H1 (cell line): Measurements from ENCODE around the gene AUH. TPM values are rescaled to one million over a fixed set of nuclear protein-coding genes. Genes with fewer than 3 reads are reported as not detected.
A peak's percentile ranks its signal among the peaks of the same experiment; 100 is the strongest.

ENCODE experiments used
- CTCF ChIA-PET: fragments of 300-600 bp; sonication (Branson Sonifier 250); formaldehyde crosslinking; loops from one replicate; lab custom pipeline; 2021; ENCODE audit not compliant: partially characterized antibody; lab: Charles Lee
- POLR2A ChIA-PET: fragments of 300-600 bp; sonication (Branson Sonifier 250); formaldehyde crosslinking; loops from one replicate; lab custom pipeline; 2021; ENCODE audit warnings: inconsistent platforms; ENCODE audit not compliant: partially characterized antibody; lab: Charles Lee
- DNase-seq, 2 experiments: peaks; one replicate each; pipeline versions ENCODE4 v3.0.0 to v3.0.0-alpha.2; 2010 to 2022; ENCODE audit warnings: low spot score in 2 of 2, low read depth in 1 of 2, mixed read lengths in 1 of 2
- FAIRE-seq: peaks from 2 replicates; lab custom pipeline; 2011; peaks lifted over from hg19 to GRCh38; lab: Jason Lieb, UNC
- H2AFZ ChIP-seq: 2 replicates; pipeline ENCODE4 v1.8.1; 2012; ENCODE audit warnings: low read length, inconsistent platforms
- H2AK5ac ChIP-seq: 2 replicates; pipeline ENCODE4 v1.6.1; 2013; ENCODE audit warnings: low read depth, low read length
- H2BK120ac ChIP-seq: replicated peaks from 2 replicates; pipeline ENCODE3; 2013; ENCODE audit warnings: low read depth, low read length, inconsistent platforms
- H2BK12ac ChIP-seq: 2 replicates; pipeline ENCODE4 v1.6.1; 2013; ENCODE audit warnings: low read depth, low read length
- H2BK15ac ChIP-seq: 2 replicates; pipeline ENCODE4 v1.6.1; 2013; ENCODE audit warnings: low read length
- H2BK20ac ChIP-seq: 2 replicates; pipeline ENCODE4 v1.6.1; 2013; ENCODE audit warnings: low read length
- H2BK5ac ChIP-seq: 2 replicates; pipeline ENCODE4 v1.6.1; 2013; ENCODE audit warnings: low read depth, low read length
- H3K14ac ChIP-seq: 2 replicates; pipeline ENCODE4 v1.6.1; 2013; ENCODE audit warnings: inconsistent platforms; ENCODE audit not compliant: insufficient read length
- H3K18ac ChIP-seq: 2 replicates; pipeline ENCODE4 v1.6.1; 2013; ENCODE audit warnings: low read length; ENCODE audit errors: extremely low read depth
- H3K23ac ChIP-seq: 2 replicates; pipeline ENCODE4 v1.6.1; 2013; ENCODE audit warnings: inconsistent platforms; ENCODE audit not compliant: insufficient read length
- H3K23me2 ChIP-seq: 2 replicates; pipeline ENCODE4 v1.6.1; 2013; ENCODE audit warnings: low read depth, low read length
- H3K27ac ChIP-seq: 2 replicates; pipeline ENCODE4 v1.6.1; 2011; ENCODE audit warnings: low read depth, low read length, inconsistent platforms
- H3K27me3 ChIP-seq, 4 experiments: replicated peaks in 1 of 4; 1 replicate in 1 of 4; 2 replicates in 3 of 4; pipeline versions ENCODE4 v1.6.1 to v1.8.1; 2011 to 2013; ENCODE audit warnings: low read length in 3 of 4, mild to moderate bottlenecking in 3 of 4, inconsistent platforms in 2 of 4, mixed read lengths in 2 of 4, moderate library complexity in 1 of 4; ENCODE audit not compliant: control insufficient read depth in 3 of 4, insufficient read depth in 3 of 4; ENCODE audit errors: extremely low read depth in 1 of 4
- H3K36me3 ChIP-seq, 4 experiments: 2 replicates each; pipeline versions ENCODE4 v1.6.1 to v1.8.1; 2011 to 2013; ENCODE audit warnings: mild to moderate bottlenecking in 4 of 4, low read length in 3 of 4, moderate library complexity in 2 of 4, control low read depth in 1 of 4, inconsistent platforms in 1 of 4; ENCODE audit not compliant: insufficient read depth in 4 of 4, control insufficient read depth in 2 of 4
- H3K4ac ChIP-seq: replicated peaks from 2 replicates; pipeline ENCODE3; 2013; ENCODE audit warnings: low read length, low read depth, mixed read lengths, inconsistent platforms; ENCODE audit not compliant: insufficient read length
- H3K4me1 ChIP-seq, 4 experiments: replicated peaks in 1 of 4; 1 replicate in 1 of 4; 2 replicates in 3 of 4; pipeline versions ENCODE4 v1.6.1 to v1.8.1; 2011 to 2013; ENCODE audit warnings: low read length in 3 of 4, inconsistent platforms in 2 of 4, mixed read lengths in 1 of 4; ENCODE audit not compliant: insufficient read depth in 4 of 4, control insufficient read depth in 3 of 4
- H3K4me2 ChIP-seq, 2 experiments: 2 replicates each; pipeline versions ENCODE4 v1.6.1 to v1.8.1; 2011 to 2013; ENCODE audit warnings: low read depth in 2 of 2, low read length in 2 of 2, control low read depth in 1 of 2, inconsistent platforms in 1 of 2, mild to moderate bottlenecking in 1 of 2; ENCODE audit not compliant: insufficient read depth in 1 of 2
- H3K4me3 ChIP-seq, 4 experiments: fragments of 200-600, 300-600 bp in 1 of 4; sonication (generic), shearing (Covaris generic), sonication (Bioruptor Twin) in 1 of 4; 2 replicates each; pipeline versions ENCODE4 v1.5.1 to v1.8.1; 2011 to 2016; ENCODE audit warnings: low read length in 4 of 4, low read depth in 3 of 4, control low read depth in 2 of 4, inconsistent platforms in 2 of 4, mild to moderate bottlenecking in 2 of 4, mixed read lengths in 1 of 4, moderate library complexity in 1 of 4; ENCODE audit not compliant: insufficient read depth in 2 of 4; ENCODE audit errors: extremely low read depth in 1 of 4
- H3K56ac ChIP-seq: replicated peaks from 2 replicates; pipeline ENCODE3; 2013; ENCODE audit warnings: low read depth, mild to moderate bottlenecking, mixed read lengths, low read length, inconsistent platforms; ENCODE audit not compliant: insufficient read length
- H3K79me1 ChIP-seq: 2 replicates; pipeline ENCODE4 v1.6.1; 2013; ENCODE audit warnings: low read depth, low read length, control low read depth
- H3K79me2 ChIP-seq, 2 experiments: 2 replicates each; pipeline versions ENCODE4 v1.6.1 to v1.8.1; 2012 to 2013; ENCODE audit warnings: low read length in 2 of 2, mild to moderate bottlenecking in 2 of 2, inconsistent platforms in 1 of 2; ENCODE audit not compliant: insufficient read depth in 2 of 2, control insufficient read depth in 1 of 2
- H3K9ac ChIP-seq, 4 experiments: replicated peaks in 1 of 4; 1 replicate in 1 of 4; 2 replicates in 3 of 4; pipeline versions ENCODE4 v1.6.1 to v1.8.1; 2011 to 2013; ENCODE audit warnings: low read depth in 3 of 4, low read length in 3 of 4, control low read depth in 2 of 4, mild to moderate bottlenecking in 2 of 4, moderate library complexity in 2 of 4, inconsistent platforms in 1 of 4; ENCODE audit errors: extremely low read depth in 1 of 4
- H3K9me3 ChIP-seq, 2 experiments: 2 replicates each; pipeline versions ENCODE4 v1.6.1 to v1.8.1; 2012 to 2013; ENCODE audit warnings: mild to moderate bottlenecking in 2 of 2, moderate library complexity in 2 of 2, control low read depth in 1 of 2, inconsistent platforms in 1 of 2, low read depth in 1 of 2, low read length in 1 of 2, mixed read lengths in 1 of 2; ENCODE audit not compliant: insufficient read depth in 2 of 2
- H4K20me1 ChIP-seq, 2 experiments: replicated peaks in 1 of 2; 2 replicates each; pipeline versions ENCODE3 to v1.8.1; 2011 to 2013; ENCODE audit warnings: inconsistent platforms in 2 of 2, low read length in 2 of 2, mild to moderate bottlenecking in 1 of 2; ENCODE audit not compliant: insufficient read depth in 2 of 2, control insufficient read depth in 1 of 2
- H4K5ac ChIP-seq: 2 replicates; pipeline ENCODE4 v1.6.1; 2013; ENCODE audit warnings: low read length, low read depth, mixed read lengths, inconsistent platforms; ENCODE audit not compliant: insufficient read length
- H4K8ac ChIP-seq: 2 replicates; pipeline ENCODE4 v1.8.0; 2013; ENCODE audit warnings: mild to moderate bottlenecking, moderate library complexity, low read length, inconsistent platforms; ENCODE audit not compliant: insufficient read depth; ENCODE audit errors: extremely low read depth
- H4K91ac ChIP-seq: replicated peaks from 2 replicates; pipeline ENCODE3; 2013; ENCODE audit warnings: low read length, mixed read lengths, inconsistent platforms; ENCODE audit not compliant: insufficient read length
- BACH1 ChIP-seq: IDR thresholded peaks from 2 replicates; pipeline ENCODE4 v1.6.1; 2012; ENCODE audit warnings: low read length, improper control_type of control experiment
- GABPA ChIP-seq: IDR thresholded peaks from 2 replicates; pipeline ENCODE4 v1.6.1; 2011; ENCODE audit warnings: mild to moderate bottlenecking, low read length, moderate library complexity, borderline replicate concordance; ENCODE audit not compliant: insufficient read depth
- JUND ChIP-seq: IDR thresholded peaks from 2 replicates; pipeline ENCODE4 v1.6.1; 2011; ENCODE audit warnings: mild to moderate bottlenecking, improper control_type of control experiment, low read length
- KDM5A ChIP-seq: fragments of 200-600 bp; IDR thresholded peaks from 2 replicates; pipeline ENCODE4 v1.7.1; 2012; ENCODE audit warnings: mild to moderate bottlenecking, low read length, inconsistent platforms, mixed read lengths
- MAFK ChIP-seq: IDR thresholded peaks from 2 replicates; pipeline ENCODE4 v1.6.1; 2012; ENCODE audit warnings: low read depth, mild to moderate bottlenecking, improper control_type of control experiment, low read length
- POLR2AphosphoS5 ChIP-seq: IDR thresholded peaks from 2 replicates; pipeline ENCODE4 v1.6.1; 2011; ENCODE audit warnings: low read depth, low read length
- POU5F1 ChIP-seq: IDR thresholded peaks from 2 replicates; pipeline ENCODE4 v1.6.1; 2011; ENCODE audit warnings: low read depth, mild to moderate bottlenecking, low read length, moderate library complexity
- RFX5 ChIP-seq: IDR thresholded peaks from 2 replicates; pipeline ENCODE4 v1.6.1; 2011; ENCODE audit warnings: low read depth, low read length, improper control_type of control experiment, borderline replicate concordance
- RXRA ChIP-seq: IDR thresholded peaks from 2 replicates; pipeline ENCODE4 v1.6.1; 2011; ENCODE audit warnings: low read depth, mild to moderate bottlenecking, low read length, moderate library complexity; ENCODE audit not compliant: insufficient read depth
- SAP30 ChIP-seq: fragments of 300-600 bp; sonication (generic); IDR thresholded peaks from 2 replicates; pipeline ENCODE4 v1.7.1; 2012; ENCODE audit warnings: low read length, moderate library complexity, mild to moderate bottlenecking, inconsistent platforms; ENCODE audit not compliant: insufficient read depth, insufficient replicate concordance
- SIN3A ChIP-seq, 2 experiments: IDR thresholded peaks in 1 of 2; conservative IDR thresholded peaks in 1 of 2; 2 replicates each; pipeline ENCODE4 v1.6.1; 2011 to 2012; ENCODE audit warnings: low read length in 2 of 2, improper control_type of control experiment in 1 of 2, low read depth in 1 of 2, mild to moderate bottlenecking in 1 of 2
- SP2 ChIP-seq: IDR thresholded peaks from 2 replicates; pipeline ENCODE4 v1.6.1; 2012; ENCODE audit warnings: mild to moderate bottlenecking, low read length, inconsistent platforms
- SP4 ChIP-seq: IDR thresholded peaks from 2 replicates; pipeline ENCODE4 v1.6.1; 2012; ENCODE audit warnings: low read length, inconsistent platforms
- TAF1 ChIP-seq: IDR thresholded peaks from 2 replicates; pipeline ENCODE4 v1.6.1; 2011; ENCODE audit warnings: mild to moderate bottlenecking, low read depth, low read length
- TAF7 ChIP-seq: optimal IDR thresholded peaks from 2 replicates; pipeline ENCODE3; 2011; ENCODE audit warnings: low read depth, mild to moderate bottlenecking, inconsistent platforms, low read length, moderate library complexity, borderline replicate concordance
- TCF12 ChIP-seq: IDR thresholded peaks from 2 replicates; pipeline ENCODE4 v1.6.1; 2011; ENCODE audit warnings: low read depth, mild to moderate bottlenecking, low read length
- polyA plus RNA-seq, 7 experiments: library from polyadenylated mRNA; depleted of rRNA in 3 of 7; stranded (reverse) in 5 of 7; unstranded in 2 of 7; fragments of >200 nt in 5 of 7; fragments of 200-250 nt in 2 of 7; gene quantifications; 1 replicate in 5 of 7; 2 replicates in 1 of 7; 4 replicates in 1 of 7; pipeline versions ENCODE4 v1.2.1 to v1.2.3, GENCODE V29; 2011 to 2013; ENCODE audit warnings: missing spikeins in 2 of 7, mixed read lengths in 2 of 7
- total RNA-seq: library from RNA; stranded (reverse); fragmentation: NEBNext Ultra II Directional; extraction: Animal tissue kit (Norgen Biotek cat#: 25700); gene quantifications from 2 replicates; pipeline ENCODE4 v1.2.1, GENCODE V29; 2021

AUH gene
- total and polyA plus RNA-seq, 2 of the 8 experiments (the other 6 are each of a cell fraction or from before 2014, with no cell fraction given), result 5.8 to 21.9 TPM

- peaks cover 3 to 14% (median 9%) of the 10 kb centered on the region in 4 experiments for H3K4me1 ChIP-seq
- no peak overlapping the region for H2AK5ac ChIP-seq
- H3K4me2 ChIP-seq, result peak overlapping the region in 1 of 2 experiments; percentile 25; a peak in 1 of 4 replicates
- no peak overlapping the region for H3K18ac ChIP-seq
- H4K91ac ChIP-seq, result no peak overlapping the region
- no peak overlapping the region for H4K5ac ChIP-seq
- H3K9ac ChIP-seq, result no peak overlapping the region
- H2BK20ac ChIP-seq, result no peak overlapping the region
- peaks cover 0 to 29% (median 4%) of the 10 kb centered on the region in 4 experiments; a peak in 5 of 8 replicates for H3K36me3 ChIP-seq
- DNase-seq (no peak), FAIRE-seq (no peak)
- H3K79me2 ChIP-seq, result peaks cover 0 to 54% of the 10 kb centered on the region in 2 experiments; a peak in 3 of 4 replicates
- no peak overlapping the region for H2BK12ac ChIP-seq
- H3K4ac ChIP-seq, result no peak overlapping the region
- H3K4me3 ChIP-seq, result no peak overlapping the region
- no peak overlapping the region for H3K14ac ChIP-seq
- no peaks in the 10 kb centered on the region for H3K23me2 ChIP-seq
- no peak overlapping the region for H2BK15ac ChIP-seq
- H2BK5ac ChIP-seq, result no peak overlapping the region
- no peak overlapping the region for H3K27ac ChIP-seq
- H3K9me3 ChIP-seq, result no peaks in the 10 kb centered on the region
- H3K56ac ChIP-seq, result no peak overlapping the region
- peaks cover 2% of the 10 kb centered on the region; the same call in 1 of the 2 replicates for H3K79me1 ChIP-seq
- POLR2A ChIA-PET, result interaction anchor here (1.8 to 2.5 kb wide), 2 partner anchors 10 to 13 kb away, joined by 7 to 30 read pairs; no protein-coding TSS in a partner anchor
- no peak overlapping the region for H2BK120ac ChIP-seq
- no peaks in the 10 kb centered on the region for H3K27me3 ChIP-seq
- H4K20me1 ChIP-seq, result peaks cover 0 to 2% of the 10 kb centered on the region in 2 experiments
- CTCF ChIA-PET, result interaction anchor here (0.7 to 2.0 kb wide), 7 partner anchors 10 to 432 kb away, joined by 3 to 7 read pairs (median 4); no protein-coding TSS in a partner anchor
- H2AFZ ChIP-seq, result no peak overlapping the region
- H3K23ac ChIP-seq, result no peak overlapping the region
- no peak overlapping the region for H4K8ac ChIP-seq
- no peak for TF ChIP-seq TCF12
- no peak for TF ChIP-seq SIN3A (conservative IDR thresholded peaks at IDR 0.05 in 1 of 2, IDR thresholded peaks at IDR 0.05 in 1 of 2; ENCODE audit: low read depth in 1 of 2, low read length in 2 of 2)
- no peak for TF ChIP-seq SP4
- TF ChIP-seq GABPA, result no peak
- no peak for TF ChIP-seq BACH1
- no peak for TF ChIP-seq POLR2AphosphoS5
- TF ChIP-seq TAF1, result no peak
- TF ChIP-seq SAP30, result no peak
- TF ChIP-seq JUND, result no peak
- TF ChIP-seq MAFK, result no peak
- TF ChIP-seq KDM5A, result no peak
- no peak for TF ChIP-seq POU5F1
- no peak for TF ChIP-seq TAF7
- no peak for TF ChIP-seq RFX5
- no peak for TF ChIP-seq SP2
- TF ChIP-seq RXRA, result no peak
These were observed 14.3 kb downstream of the AUH start for GRCh38 chr9:91347377-91347776.
